GM21723 (cell line): ENCODE data around the gene FANCG.

Experiments
- ATAC-seq: cut with Tn5 transposase; IDR thresholded peaks from one replicate; pipeline ENCODE4 v1.9.1; 2021; ENCODE audit warnings: mild to moderate bottlenecking, moderate library complexity; ENCODE audit not compliant: unreplicated experiment

Gene FANCG

GRCh38 chr9:35027374-35027773 lies 52.4 kb downstream of the FANCG start:
- ATAC-seq: no peak

GRCh38 chr9:35026671-35027070 lies 53.1 kb downstream of the FANCG start:
- ATAC-seq: no peak
